GM19193 (cell line): ENCODE results near the gene TMEM94.

Experiments used
- POLR2A ChIP-seq: IDR thresholded peaks from 4 replicates; pipeline ENCODE4 v1.6.1; 2011; ENCODE audit not compliant: insufficient read depth, insufficient read length; ENCODE audit errors: extremely low read depth

The TMEM94 gene

GRCh38 chr17:75439287-75439686 is 17.1 kb upstream of the TMEM94 start:
- TF ChIP-seq POLR2A, result no peak

GRCh38 chr17:75440738-75441448 is 15.5 kb upstream of the TMEM94 start:
- TF ChIP-seq POLR2A, result no peak

DNA sequence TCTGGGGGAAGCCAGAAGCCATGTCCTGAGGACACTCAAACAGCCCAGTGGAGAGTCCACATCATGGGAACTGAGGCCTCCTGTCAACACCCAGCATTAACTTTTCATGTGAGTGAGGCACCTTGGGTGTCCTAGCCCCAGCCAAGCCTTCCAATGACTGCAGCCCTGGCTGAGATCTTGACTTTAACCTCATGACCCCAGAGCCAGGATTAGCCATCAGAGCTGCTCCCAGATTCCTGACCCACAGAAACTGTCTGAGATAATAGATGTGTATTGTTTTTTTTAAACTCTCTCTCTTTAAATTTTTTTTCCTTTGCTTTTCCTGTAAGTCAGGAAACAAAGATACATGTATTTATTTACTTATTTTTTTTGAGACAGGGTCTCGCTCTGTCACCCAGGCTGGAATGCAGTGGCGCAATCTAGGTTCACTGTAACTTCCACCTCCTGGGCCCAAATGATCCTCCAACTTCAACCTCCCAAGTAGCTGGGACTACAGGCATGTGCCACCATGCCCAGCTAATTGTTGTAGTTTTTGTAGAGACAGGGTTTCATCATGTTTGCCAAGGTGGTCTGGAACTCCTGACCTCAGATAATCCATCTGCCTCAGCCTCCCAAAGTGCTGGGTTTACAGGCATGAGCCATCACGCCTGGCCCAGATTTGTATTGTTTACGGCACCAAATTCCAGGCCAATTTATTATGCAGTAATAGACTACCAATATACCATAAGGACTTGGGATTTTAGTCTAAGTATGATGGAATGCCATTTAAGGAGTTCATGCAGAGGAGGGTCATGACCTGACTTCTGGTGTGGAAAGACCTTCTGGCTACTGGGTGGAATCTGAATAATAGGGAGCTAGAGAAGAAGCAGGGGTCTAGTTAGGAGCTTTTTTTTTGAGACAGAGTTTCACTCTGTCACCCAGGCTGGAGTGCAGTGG is 14.0 kb upstream of the TMEM94 start:
- TF ChIP-seq POLR2A, result no peak

GRCh38 chr17:75445296-75445695 is 11.1 kb upstream of the TMEM94 start:
- no peak for TF ChIP-seq POLR2A

DNA sequence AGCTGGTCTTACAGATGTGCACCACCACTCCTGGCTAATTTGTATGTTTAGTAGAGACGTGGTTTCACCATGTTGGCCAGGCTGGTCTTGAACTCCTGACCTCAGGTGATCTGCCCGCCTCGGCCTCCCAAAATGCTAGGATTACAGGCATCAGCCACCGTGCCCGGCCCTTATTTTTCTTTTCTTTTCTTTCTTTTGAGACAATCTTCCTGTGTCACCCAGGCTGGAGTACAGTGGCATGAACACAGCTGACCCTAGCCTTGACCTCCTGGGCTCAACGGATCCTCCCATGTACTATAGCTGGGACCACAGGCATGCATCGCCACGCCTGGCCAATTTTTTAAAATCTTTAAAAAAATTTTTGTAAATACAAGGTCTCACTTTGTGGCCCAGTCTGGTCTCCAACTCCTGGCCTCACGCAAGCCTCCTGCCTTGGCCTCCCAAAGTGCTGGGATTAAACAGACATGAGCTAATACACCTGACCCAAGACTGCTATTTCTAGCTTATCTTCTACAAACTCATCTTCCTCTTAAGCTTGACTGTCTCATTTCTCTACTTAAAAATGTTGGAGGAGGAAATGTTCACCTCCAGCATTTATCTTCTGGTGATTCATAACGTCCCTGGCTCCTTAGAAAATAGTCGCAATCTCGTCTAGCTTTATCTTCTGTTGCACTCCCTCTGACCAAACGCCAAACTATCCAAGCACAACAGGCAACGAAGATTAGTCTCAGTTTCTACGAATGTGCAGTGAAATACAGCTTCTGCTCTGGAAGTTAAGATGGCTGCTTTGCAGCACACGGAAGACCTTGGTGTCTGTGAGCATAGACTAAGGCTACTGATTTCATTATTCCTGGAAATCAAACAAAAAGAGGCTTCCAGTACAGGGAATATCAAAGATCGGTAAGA is 8.2 kb upstream of the TMEM94 start:
- TF ChIP-seq POLR2A, result no peak

DNA sequence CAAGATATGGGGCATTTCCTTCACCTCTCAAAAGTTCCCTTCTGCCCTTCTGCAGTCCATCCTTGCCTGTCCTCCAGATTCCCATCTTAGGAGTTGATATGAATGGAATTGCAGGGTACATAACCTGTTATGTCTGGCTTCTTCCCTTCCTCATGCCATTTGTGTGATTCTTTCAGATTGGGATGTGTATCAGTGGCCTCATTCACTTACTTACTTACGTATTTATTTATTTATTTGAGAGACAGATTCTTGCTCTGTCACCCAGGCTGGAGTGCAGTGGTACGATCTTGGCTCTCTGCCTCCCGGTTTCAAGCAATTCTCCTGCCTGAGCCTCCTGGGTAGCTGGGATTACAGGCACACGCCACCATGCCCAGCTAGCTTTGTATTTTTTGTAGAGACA is 6.2 kb upstream of the TMEM94 start:
- TF ChIP-seq POLR2A, result no peak

DNA sequence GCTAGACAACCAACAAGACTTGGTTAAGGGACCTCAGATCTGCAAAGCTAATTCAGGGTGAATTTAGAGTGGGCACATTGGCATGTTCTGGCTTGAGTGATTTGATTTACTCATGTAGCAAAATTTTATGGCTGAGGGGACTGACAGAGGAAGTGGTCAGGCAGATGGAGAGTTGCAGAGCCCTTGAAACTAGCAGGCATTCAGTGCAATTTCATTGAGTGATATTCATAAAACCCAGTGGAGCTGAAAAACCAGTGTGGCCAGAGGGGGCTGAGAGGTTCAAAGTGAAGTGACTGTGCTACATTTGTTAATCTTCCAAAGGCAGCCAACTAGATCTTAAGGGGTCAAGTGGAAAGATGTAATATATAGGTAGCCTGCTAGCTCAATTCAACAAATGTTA is 2.2 kb upstream of the TMEM94 start:
- no peak for TF ChIP-seq POLR2A

- TF ChIP-seq POLR2A, result no peak
Observed at GRCh38 chr17:75456039-75456416, 407 bp upstream of the TMEM94 start.

DNA sequence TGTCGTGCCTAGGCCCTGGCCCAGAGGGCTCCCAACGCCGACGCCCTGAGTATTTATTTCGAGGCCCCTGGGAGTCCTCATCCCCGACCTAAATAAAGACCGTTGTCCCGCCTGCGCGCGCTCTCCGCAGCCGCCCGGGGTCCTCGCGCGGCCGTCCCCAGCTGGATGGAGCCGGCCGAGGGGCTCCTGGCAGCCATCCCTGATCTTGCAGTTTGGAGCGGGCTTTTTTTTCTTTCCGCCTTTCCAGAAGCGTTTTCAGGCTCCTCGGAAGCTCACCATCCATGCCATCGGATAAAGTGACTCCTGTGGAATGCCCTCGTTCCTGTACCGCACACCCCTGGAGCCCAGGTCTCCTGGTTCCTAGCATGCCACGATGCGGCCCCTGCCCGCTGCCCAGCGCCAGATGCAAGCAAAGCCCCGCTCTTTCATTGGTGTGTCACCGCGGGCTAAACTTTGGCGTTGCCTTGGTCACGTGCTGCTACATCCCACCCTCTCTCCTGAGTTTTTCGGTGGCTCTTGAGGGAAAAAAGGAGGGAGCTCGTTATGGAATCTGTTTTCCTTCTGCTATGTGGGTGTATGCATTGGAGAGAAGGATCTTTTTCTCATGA is 716 bp downstream of the TMEM94 start:
- TF ChIP-seq POLR2A, result no peak

DNA sequence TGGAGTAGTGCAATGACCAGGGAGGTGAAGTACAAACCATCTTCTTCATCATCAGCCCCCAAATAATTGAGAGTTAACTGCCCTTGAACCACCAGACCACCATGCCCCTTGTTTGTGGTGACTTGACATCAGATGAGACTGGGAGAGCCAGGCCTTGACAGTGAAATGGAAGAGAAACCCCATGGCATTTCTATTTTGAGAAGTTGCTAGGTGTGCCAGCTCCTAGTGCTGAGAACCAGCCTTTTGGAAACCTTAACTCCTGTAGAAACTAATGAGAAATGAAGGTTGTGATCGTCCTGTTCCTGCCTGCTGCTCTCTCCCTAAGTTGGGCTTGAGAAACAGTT is 2.8 kb downstream of the TMEM94 start:
- no peak for TF ChIP-seq POLR2A

DNA sequence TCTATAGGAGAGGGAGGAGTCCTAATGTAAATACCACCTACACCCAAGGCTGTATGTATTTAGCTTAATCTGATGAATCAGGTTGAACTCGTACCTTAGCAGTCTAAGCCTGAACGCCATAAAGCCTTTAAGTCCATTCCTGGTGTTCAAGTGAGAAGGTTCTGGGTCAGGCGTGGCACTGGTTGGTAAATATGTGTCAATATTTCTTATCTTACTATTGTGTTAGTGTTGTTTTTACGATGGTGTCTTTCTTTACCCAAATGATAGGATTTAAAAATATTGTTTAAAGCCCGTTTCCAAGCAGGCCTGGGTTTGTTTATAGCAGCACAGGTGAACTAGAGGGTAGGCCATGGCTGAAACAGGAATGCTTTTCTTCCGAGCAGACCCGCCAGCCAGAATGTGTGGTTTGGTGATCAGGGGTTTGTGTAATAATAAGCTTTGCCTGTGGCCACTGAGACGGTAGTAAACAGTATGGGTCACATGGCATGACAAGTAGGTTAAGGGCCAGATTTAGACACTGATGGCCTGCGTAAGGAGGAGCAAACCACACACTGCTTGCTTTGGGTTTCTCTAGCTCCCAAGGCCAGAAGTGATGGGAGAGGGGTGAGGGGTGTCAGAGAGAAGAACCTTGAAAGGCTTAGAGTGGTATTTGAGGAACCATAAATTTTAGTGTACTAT is 3.3 kb downstream of the TMEM94 start:
- TF ChIP-seq POLR2A, result no peak

- TF ChIP-seq POLR2A, result no peak
Observed at GRCh38 chr17:75460295-75460694, 3.9 kb downstream of the TMEM94 start.

- no peak for TF ChIP-seq POLR2A
Observed at GRCh38 chr17:75463603-75464002, 7.2 kb downstream of the TMEM94 start.

DNA sequence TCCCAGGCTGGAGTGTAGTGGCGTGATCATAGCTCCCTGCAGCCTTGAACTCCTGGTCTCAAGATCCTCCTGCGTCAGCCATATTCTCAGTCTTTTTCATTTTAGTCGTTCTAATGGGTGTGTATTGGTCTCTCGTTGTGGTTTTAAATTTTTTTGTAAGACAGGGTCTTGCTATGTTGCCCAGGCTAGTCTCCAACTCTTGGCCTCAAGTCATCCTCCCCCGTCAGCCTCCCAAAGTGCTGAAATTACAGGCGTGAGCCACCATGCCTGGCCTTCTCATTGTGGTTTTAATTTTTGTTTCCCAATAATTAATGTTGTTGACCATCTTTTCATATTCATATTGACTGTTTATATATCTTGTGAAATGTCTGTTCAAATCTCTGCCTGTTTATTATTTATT is 8.6 kb downstream of the TMEM94 start:
- TF ChIP-seq POLR2A, result no peak
